IMR-90 (cell line): ENCODE measurements around the gene AGO3. TPM values are rescaled to one million over a fixed set of nuclear protein-coding genes. Genes with fewer than 3 reads are reported as not detected.

ENCODE experiments used
- MAFK ChIP-seq: IDR thresholded peaks from 2 replicates; pipeline ENCODE4 v1.6.1; 2012; ENCODE audit warnings: low read depth, low read length, improper control_type of control experiment
- polyA plus RNA-seq, 3 experiments: library from polyadenylated mRNA; depleted of rRNA; stranded (reverse); fragments of >200 nt; gene quantifications; 2 replicates each; pipeline ENCODE4 v1.2.3, GENCODE V29; 2012; ENCODE audit warnings: low replicate concordance in 1 of 3
- total RNA-seq: library from RNA; depleted of rRNA; stranded (reverse); fragments of >200 nt; gene quantifications from 2 replicates; pipeline ENCODE4 v1.2.3, GENCODE V29; 2012; rRNA removed
- TF ChIP-seq, protein P1 (sequence below): conservative IDR thresholded peaks from 2 replicates; pipeline ENCODE4 v1.5.1; 2012; ENCODE audit warnings: mild to moderate bottlenecking, low read depth, low read length, improper control_type of control experiment

AGO3 gene
- total and polyA plus RNA-seq, 2 of the 4 experiments (the other 2 are of a cell fraction) = 8.9 to 25.6 TPM

DNA sequence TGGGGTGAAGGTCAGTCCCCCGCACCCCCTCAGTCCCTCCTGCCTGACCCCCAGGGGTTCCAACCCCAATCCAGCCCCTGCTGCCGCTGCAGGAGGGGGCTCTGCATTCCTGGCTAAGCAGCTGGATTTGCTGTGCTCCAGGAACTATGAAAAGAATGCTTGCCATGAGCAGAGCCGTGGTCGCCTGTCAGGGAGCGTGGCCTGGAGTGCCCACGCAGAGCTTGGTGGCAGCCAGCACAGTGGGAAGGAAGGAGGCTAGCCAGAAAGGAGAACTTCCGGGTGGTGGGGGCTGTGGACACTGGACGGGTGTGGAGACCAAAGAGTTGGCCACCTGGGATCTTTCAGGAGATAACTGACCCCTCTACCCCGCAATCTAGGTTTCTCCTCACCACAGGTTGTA, 188.6 kb downstream of the AGO3 start (continued):
- no peak for TF ChIP-seq MAFK
- TF ChIP-seq, protein P1, sequence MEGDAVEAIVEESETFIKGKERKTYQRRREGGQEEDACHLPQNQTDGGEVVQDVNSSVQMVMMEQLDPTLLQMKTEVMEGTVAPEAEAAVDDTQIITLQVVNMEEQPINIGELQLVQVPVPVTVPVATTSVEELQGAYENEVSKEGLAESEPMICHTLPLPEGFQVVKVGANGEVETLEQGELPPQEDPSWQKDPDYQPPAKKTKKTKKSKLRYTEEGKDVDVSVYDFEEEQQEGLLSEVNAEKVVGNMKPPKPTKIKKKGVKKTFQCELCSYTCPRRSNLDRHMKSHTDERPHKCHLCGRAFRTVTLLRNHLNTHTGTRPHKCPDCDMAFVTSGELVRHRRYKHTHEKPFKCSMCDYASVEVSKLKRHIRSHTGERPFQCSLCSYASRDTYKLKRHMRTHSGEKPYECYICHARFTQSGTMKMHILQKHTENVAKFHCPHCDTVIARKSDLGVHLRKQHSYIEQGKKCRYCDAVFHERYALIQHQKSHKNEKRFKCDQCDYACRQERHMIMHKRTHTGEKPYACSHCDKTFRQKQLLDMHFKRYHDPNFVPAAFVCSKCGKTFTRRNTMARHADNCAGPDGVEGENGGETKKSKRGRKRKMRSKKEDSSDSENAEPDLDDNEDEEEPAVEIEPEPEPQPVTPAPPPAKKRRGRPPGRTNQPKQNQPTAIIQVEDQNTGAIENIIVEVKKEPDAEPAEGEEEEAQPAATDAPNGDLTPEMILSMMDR = no peak

Other genes with a start within 250 kb of the AGO3 start
- 16.7 and 20.0 TPM in 2 replicates for gene C1orf216, start 212.2 kb upstream of the AGO3 start, total RNA-seq
- gene C1orf216, start 212.2 kb upstream of the AGO3 start, polyA plus RNA-seq (2012; rRNA removed) = 10.1 and 13.4 TPM in 2 replicates
- gene CLSPN, start 161.1 kb upstream of the AGO3 start, total RNA-seq = 14.3 and 14.4 TPM in 2 replicates
- gene CLSPN, start 161.1 kb upstream of the AGO3 start, polyA plus RNA-seq (2012; rRNA removed) = 4.9 and 6.2 TPM in 2 replicates
- 8.2 and 8.6 TPM in 2 replicates for gene AGO4, start 123.1 kb upstream of the AGO3 start, total RNA-seq
- gene AGO4, start 123.1 kb upstream of the AGO3 start, polyA plus RNA-seq (2012; rRNA removed) = 4.8 and 9.2 TPM in 2 replicates
- gene AGO1, start 47.9 kb upstream of the AGO3 start, total RNA-seq = 17.2 and 21.5 TPM in 2 replicates
- gene AGO1, start 47.9 kb upstream of the AGO3 start, polyA plus RNA-seq (2012; rRNA removed) = 11.3 TPM in 2 replicates
- 0.18 TPM in 1 of 2 replicates, not detected in the other for gene TEKT2, start 153.0 kb downstream of the AGO3 start, total RNA-seq
- gene TEKT2, start 153.0 kb downstream of the AGO3 start, polyA plus RNA-seq (2012; rRNA removed) = 0.14 TPM in 1 of 2 replicates, not detected in the other
- gene ADPRS, start 157.8 kb downstream of the AGO3 start, total RNA-seq = 27.2 and 31.0 TPM in 2 replicates
- 37.1 and 37.2 TPM in 2 replicates for gene ADPRS, start 157.8 kb downstream of the AGO3 start, polyA plus RNA-seq (2012; rRNA removed)
- gene COL8A2, start 194.1 kb downstream of the AGO3 start, total RNA-seq = 0.54 and 0.56 TPM in 2 replicates
- 0.83 and 1.1 TPM in 2 replicates for gene COL8A2, start 194.1 kb downstream of the AGO3 start, polyA plus RNA-seq (2012; rRNA removed)
- gene TRAPPC3, start 218.4 kb downstream of the AGO3 start, total RNA-seq = 76.0 and 101 TPM in 2 replicates
- 63.5 and 77.8 TPM in 2 replicates for gene TRAPPC3, start 218.4 kb downstream of the AGO3 start, polyA plus RNA-seq (2012; rRNA removed)
- 30.8 and 32.3 TPM in 2 replicates for gene MAP7D1, start 225.1 kb downstream of the AGO3 start, total RNA-seq
- 81.9 and 83.2 TPM in 2 replicates for gene MAP7D1, start 225.1 kb downstream of the AGO3 start, polyA plus RNA-seq (2012; rRNA removed)